ENCODE results near the gene SMIM10. TPM values are rescaled to one million over a fixed set of nuclear protein-coding genes. Genes with fewer than 3 reads are reported as not detected.

The SMIM10 gene
- total RNA-seq, 1 experiment from 2014 or later = not detected

DNA sequence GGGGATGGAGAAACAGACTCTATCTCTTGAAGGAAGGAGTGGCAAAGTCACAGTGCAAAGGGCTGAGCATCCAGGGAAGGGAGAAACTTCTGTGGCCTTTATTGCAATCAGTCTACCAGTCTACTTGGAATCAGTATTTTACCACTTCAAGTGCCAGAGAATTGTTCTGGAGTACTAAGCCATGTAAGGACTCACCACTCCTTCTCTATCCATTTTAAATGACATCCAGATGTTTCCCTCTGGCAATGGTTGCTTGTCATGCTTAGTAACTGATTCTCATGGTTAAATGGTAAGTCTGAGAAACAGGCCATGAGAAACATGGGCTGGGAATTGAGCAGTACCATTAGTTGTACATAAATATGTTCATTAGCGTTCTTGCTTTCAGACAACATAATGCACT, 21.1 kb upstream of the SMIM10 start:
- Histone ChIP-seq H3K9me2 (ENCODE audit: insufficient read depth) (no peaks in the 10 kb centered on the region), H3K36me3 (ENCODE audit: control insufficient read depth in 1 of 2, insufficient read depth in 2 of 2, low read length in 2 of 2) (no peaks in the 10 kb centered on the region), H3K4me3 (replicated peaks in 1 of 2; ENCODE audit: low read depth in 1 of 2, low read length in 2 of 2) (no peak overlapping the region), H3K27me3 (ENCODE audit: insufficient read depth, low read length) (no peaks in the 10 kb centered on the region), H3K27ac (ENCODE audit: low read depth, low read length) (no peak overlapping the region), H2AFZ (ENCODE audit: low read depth, low read length, poor library complexity, severe bottlenecking) (no peak overlapping the region), H3K4me2 (ENCODE audit: low read length) (no peak overlapping the region), H3K79me2 (ENCODE audit: insufficient read depth, low read length) (no peaks in the 10 kb centered on the region), H3K4me1 (ENCODE audit: control insufficient read depth in 1 of 2, insufficient read depth in 2 of 2, low read length in 2 of 2) (peaks cover 3 to 10% of the 10 kb centered on the region in 2 experiments; a peak in 2 of 4 replicates), H4K20me1 (ENCODE audit: insufficient read depth) (no peaks in the 10 kb centered on the region), H3K9ac (ENCODE audit: low read length) (no peak overlapping the region), H3K9me3 (ENCODE audit: control insufficient read depth in 1 of 2, insufficient read depth in 1 of 2, low read depth in 1 of 2, low read length in 2 of 2) (no peaks in the 10 kb centered on the region)
- intact Hi-C loops (cut with micrococcal nuclease) = no loop called here
- no peak for TF ChIP-seq ATF3 (IDR thresholded peaks at IDR 0.05)
- no peak for TF ChIP-seq SIN3A (IDR thresholded peaks at IDR 0.05; ENCODE audit: low read depth)
- TF ChIP-seq CTCF (IDR thresholded peaks at IDR 0.05 in 2 of 3, conservative IDR thresholded peaks at IDR 0.05 in 1 of 3; ENCODE audit: borderline replicate concordance in 1 of 3, insufficient read depth in 1 of 3, low read depth in 2 of 3, low read length in 2 of 3) = no peak
- TF ChIP-seq ELF1 (IDR thresholded peaks at IDR 0.05; ENCODE audit: borderline replicate concordance, low read depth) = no peak
- no peak for TF ChIP-seq POLR2AphosphoS5 (IDR thresholded peaks at IDR 0.05; ENCODE audit: low read depth, low read length)
- TF ChIP-seq JUND (IDR thresholded peaks at IDR 0.05) = no peak
- TF ChIP-seq, protein P1, sequence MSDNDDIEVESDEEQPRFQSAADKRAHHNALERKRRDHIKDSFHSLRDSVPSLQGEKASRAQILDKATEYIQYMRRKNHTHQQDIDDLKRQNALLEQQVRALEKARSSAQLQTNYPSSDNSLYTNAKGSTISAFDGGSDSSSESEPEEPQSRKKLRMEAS (IDR thresholded peaks at IDR 0.05) = no peak
- TF ChIP-seq CBX3 (IDR thresholded peaks at IDR 0.05; ENCODE audit: low read depth) = no peak
- TF ChIP-seq, protein P2, sequence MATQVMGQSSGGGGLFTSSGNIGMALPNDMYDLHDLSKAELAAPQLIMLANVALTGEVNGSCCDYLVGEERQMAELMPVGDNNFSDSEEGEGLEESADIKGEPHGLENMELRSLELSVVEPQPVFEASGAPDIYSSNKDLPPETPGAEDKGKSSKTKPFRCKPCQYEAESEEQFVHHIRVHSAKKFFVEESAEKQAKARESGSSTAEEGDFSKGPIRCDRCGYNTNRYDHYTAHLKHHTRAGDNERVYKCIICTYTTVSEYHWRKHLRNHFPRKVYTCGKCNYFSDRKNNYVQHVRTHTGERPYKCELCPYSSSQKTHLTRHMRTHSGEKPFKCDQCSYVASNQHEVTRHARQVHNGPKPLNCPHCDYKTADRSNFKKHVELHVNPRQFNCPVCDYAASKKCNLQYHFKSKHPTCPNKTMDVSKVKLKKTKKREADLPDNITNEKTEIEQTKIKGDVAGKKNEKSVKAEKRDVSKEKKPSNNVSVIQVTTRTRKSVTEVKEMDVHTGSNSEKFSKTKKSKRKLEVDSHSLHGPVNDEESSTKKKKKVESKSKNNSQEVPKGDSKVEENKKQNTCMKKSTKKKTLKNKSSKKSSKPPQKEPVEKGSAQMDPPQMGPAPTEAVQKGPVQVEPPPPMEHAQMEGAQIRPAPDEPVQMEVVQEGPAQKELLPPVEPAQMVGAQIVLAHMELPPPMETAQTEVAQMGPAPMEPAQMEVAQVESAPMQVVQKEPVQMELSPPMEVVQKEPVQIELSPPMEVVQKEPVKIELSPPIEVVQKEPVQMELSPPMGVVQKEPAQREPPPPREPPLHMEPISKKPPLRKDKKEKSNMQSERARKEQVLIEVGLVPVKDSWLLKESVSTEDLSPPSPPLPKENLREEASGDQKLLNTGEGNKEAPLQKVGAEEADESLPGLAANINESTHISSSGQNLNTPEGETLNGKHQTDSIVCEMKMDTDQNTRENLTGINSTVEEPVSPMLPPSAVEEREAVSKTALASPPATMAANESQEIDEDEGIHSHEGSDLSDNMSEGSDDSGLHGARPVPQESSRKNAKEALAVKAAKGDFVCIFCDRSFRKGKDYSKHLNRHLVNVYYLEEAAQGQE (IDR thresholded peaks at IDR 0.05; ENCODE audit: low read depth) = no peak
- no peak for TF ChIP-seq SRF (IDR thresholded peaks at IDR 0.05; ENCODE audit: low read depth)
- no peak for TF ChIP-seq ZFX (IDR thresholded peaks at IDR 0.05)
- TF ChIP-seq CEBPB (IDR thresholded peaks at IDR 0.05; ENCODE audit: low read depth) = no peak
- DNase-seq (ENCODE audit: low read depth, low spot score) (no peak), ATAC-seq (no peak)
- no TSS peak for BruUV-seq (replicated peaks)
- ChIA-PET POLR2A (no interaction called here), CTCF (no interaction called here), RAD21 (ENCODE audit: low non-redundant PET in 1 of 2, low total read pairs in 2 of 2, uncharacterized antibody in 2 of 2, unreplicated experiment in 2 of 2) (no interaction called here)
